ENCODE data around the gene GRB14. TPM values are rescaled to one million over a fixed set of nuclear protein-coding genes. Genes with fewer than 3 reads are reported as not detected.

GRB14 gene
- total and polyA plus RNA-seq, 10 of the 15 experiments (the other 5 are each of a cell fraction or from before 2014, with no cell fraction given) = not detected

GRCh38 chr2:164593541-164593940, 27.7 kb downstream of the GRB14 start:
- Histone ChIP-seq H3K4me3 (no peak overlapping the region), H4K20me1 (ENCODE audit: control insufficient read depth, insufficient read depth) (no peaks in the 10 kb centered on the region), H3K79me2 (ENCODE audit: control insufficient read depth, insufficient read depth, low read length) (no peaks in the 10 kb centered on the region), H3K9ac (ENCODE audit: control insufficient read depth, insufficient read depth, low read length) (no peak overlapping the region), H3K36me3 (ENCODE audit: control insufficient read depth in 2 of 2, insufficient read depth in 2 of 2, low read length in 1 of 2) (no peaks in the 10 kb centered on the region), H3K4me2 (ENCODE audit: control insufficient read depth, insufficient read depth) (no peak overlapping the region), H2AFZ (ENCODE audit: control insufficient read depth, low read depth, low read length) (no peak overlapping the region), H3K4me1 (ENCODE audit: control insufficient read depth, insufficient read depth, low read length) (no peaks in the 10 kb centered on the region), H3K9me3 (replicated peaks; ENCODE audit: control insufficient read depth, insufficient read depth, low read length) (no peaks in the 10 kb centered on the region), H3K27ac (ENCODE audit: control insufficient read depth, insufficient read depth) (no peak overlapping the region), H3K27me3 (replicated peaks in 1 of 2; ENCODE audit: control insufficient read depth in 2 of 2, insufficient read depth in 2 of 2, low read length in 1 of 2) (no peaks in the 10 kb centered on the region)
- POLR2A ChIA-PET = no interaction called here
- DNase-seq (ENCODE audit: low read depth, low spot score) = no peak
- SMC1A ChIA-PET (ENCODE audit: uncharacterized antibody, unreplicated experiment) = no interaction called here
- CTCF ChIA-PET = no interaction called here
- ATAC-seq = no peak
- WGBS (ENCODE audit: insufficient coverage, insufficient replicate concordance, low lambda C conversion rate, missing lambda C conversion rate) = 29% methylated on average over 4 of the region's 4 CpGs
- RAD21 ChIA-PET (ENCODE audit: unreplicated experiment) = no interaction called here
- in situ Hi-C loops (cut with MboI) = no loop called here
- TF ChIP-seq EP300 (IDR thresholded peaks at IDR 0.05; ENCODE audit: borderline replicate concordance in 1 of 2, control insufficient read depth in 1 of 2, low read depth in 2 of 2, low read length in 2 of 2) = no peak
- BruUV-seq (replicated peaks) = no TSS peak
- no peak for FAIRE-seq
- intact Hi-C loops (cut with micrococcal nuclease; ENCODE audit: unreplicated experiment) = no loop called here

GRCh38 chr2:164589522-164589921, 31.8 kb downstream of the GRB14 start:
- Histone ChIP-seq H2AFZ (ENCODE audit: control insufficient read depth, low read depth, low read length) (no peak overlapping the region), H3K4me3 (no peak overlapping the region), H3K4me1 (ENCODE audit: control insufficient read depth, insufficient read depth, low read length) (no peaks in the 10 kb centered on the region), H3K27me3 (replicated peaks in 1 of 2; ENCODE audit: control insufficient read depth in 2 of 2, insufficient read depth in 2 of 2, low read length in 1 of 2) (no peaks in the 10 kb centered on the region), H3K79me2 (ENCODE audit: control insufficient read depth, insufficient read depth, low read length) (no peaks in the 10 kb centered on the region), H3K9ac (ENCODE audit: control insufficient read depth, insufficient read depth, low read length) (no peak overlapping the region), H3K9me3 (replicated peaks; ENCODE audit: control insufficient read depth, insufficient read depth, low read length) (no peaks in the 10 kb centered on the region), H4K20me1 (ENCODE audit: control insufficient read depth, insufficient read depth) (no peaks in the 10 kb centered on the region), H3K4me2 (ENCODE audit: control insufficient read depth, insufficient read depth) (no peak overlapping the region), H3K27ac (ENCODE audit: control insufficient read depth, insufficient read depth) (no peak overlapping the region), H3K36me3 (ENCODE audit: control insufficient read depth in 2 of 2, insufficient read depth in 2 of 2, low read length in 1 of 2) (no peaks in the 10 kb centered on the region)
- in situ Hi-C loops (cut with MboI) = no loop called here
- CTCF ChIA-PET = no interaction called here
- no peak for DNase-seq (ENCODE audit: low read depth, low spot score)
- intact Hi-C loops (cut with micrococcal nuclease; ENCODE audit: unreplicated experiment) = no loop called here
- BruUV-seq (replicated peaks) = no TSS peak
- ATAC-seq = no peak
- SMC1A ChIA-PET (ENCODE audit: uncharacterized antibody, unreplicated experiment) = no interaction called here
- RAD21 ChIA-PET (ENCODE audit: unreplicated experiment) = no interaction called here
- FAIRE-seq = no peak
- WGBS (ENCODE audit: insufficient coverage, insufficient replicate concordance, low lambda C conversion rate, missing lambda C conversion rate) = 0% methylated on average over 2 of the region's 2 CpGs
- POLR2A ChIA-PET = no interaction called here
- TF ChIP-seq USF1 (IDR thresholded peaks at IDR 0.05; ENCODE audit: borderline replicate concordance, extremely low read length, insufficient read depth, low read depth, low read length) (no peak), ATF2 (IDR thresholded peaks at IDR 0.05; ENCODE audit: low read length) (no peak), SMARCA5 (IDR thresholded peaks at IDR 0.05) (no peak), HDAC2 (IDR thresholded peaks at IDR 0.05) (no peak), STAT3 (IDR thresholded peaks at IDR 0.05; ENCODE audit: low read depth, low read length) (no peak), SREBF2 (IDR thresholded peaks at IDR 0.05; ENCODE audit: low read length) (no peak), MEF2A (IDR thresholded peaks at IDR 0.05; ENCODE audit: insufficient read depth, low read depth, low read length) (no peak)
- TF ChIP-seq, protein P1, sequence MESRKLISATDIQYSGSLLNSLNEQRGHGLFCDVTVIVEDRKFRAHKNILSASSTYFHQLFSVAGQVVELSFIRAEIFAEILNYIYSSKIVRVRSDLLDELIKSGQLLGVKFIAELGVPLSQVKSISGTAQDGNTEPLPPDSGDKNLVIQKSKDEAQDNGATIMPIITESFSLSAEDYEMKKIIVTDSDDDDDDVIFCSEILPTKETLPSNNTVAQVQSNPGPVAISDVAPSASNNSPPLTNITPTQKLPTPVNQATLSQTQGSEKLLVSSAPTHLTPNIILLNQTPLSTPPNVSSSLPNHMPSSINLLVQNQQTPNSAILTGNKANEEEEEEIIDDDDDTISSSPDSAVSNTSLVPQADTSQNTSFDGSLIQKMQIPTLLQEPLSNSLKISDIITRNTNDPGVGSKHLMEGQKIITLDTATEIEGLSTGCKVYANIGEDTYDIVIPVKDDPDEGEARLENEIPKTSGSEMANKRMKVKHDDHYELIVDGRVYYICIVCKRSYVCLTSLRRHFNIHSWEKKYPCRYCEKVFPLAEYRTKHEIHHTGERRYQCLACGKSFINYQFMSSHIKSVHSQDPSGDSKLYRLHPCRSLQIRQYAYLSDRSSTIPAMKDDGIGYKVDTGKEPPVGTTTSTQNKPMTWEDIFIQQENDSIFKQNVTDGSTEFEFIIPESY (IDR thresholded peaks at IDR 0.05) = no peak
- TF ChIP-seq, protein P2, sequence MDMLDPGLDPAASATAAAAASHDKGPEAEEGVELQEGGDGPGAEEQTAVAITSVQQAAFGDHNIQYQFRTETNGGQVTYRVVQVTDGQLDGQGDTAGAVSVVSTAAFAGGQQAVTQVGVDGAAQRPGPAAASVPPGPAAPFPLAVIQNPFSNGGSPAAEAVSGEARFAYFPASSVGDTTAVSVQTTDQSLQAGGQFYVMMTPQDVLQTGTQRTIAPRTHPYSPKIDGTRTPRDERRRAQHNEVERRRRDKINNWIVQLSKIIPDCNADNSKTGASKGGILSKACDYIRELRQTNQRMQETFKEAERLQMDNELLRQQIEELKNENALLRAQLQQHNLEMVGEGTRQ (IDR thresholded peaks at IDR 0.05; ENCODE audit: borderline replicate concordance, low read depth, low read length) = no peak
- TF ChIP-seq, protein P3, sequence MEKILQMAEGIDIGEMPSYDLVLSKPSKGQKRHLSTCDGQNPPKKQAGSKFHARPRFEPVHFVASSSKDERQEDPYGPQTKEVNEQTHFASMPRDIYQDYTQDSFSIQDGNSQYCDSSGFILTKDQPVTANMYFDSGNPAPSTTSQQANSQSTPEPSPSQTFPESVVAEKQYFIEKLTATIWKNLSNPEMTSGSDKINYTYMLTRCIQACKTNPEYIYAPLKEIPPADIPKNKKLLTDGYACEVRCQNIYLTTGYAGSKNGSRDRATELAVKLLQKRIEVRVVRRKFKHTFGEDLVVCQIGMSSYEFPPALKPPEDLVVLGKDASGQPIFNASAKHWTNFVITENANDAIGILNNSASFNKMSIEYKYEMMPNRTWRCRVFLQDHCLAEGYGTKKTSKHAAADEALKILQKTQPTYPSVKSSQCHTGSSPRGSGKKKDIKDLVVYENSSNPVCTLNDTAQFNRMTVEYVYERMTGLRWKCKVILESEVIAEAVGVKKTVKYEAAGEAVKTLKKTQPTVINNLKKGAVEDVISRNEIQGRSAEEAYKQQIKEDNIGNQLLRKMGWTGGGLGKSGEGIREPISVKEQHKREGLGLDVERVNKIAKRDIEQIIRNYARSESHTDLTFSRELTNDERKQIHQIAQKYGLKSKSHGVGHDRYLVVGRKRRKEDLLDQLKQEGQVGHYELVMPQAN (conservative IDR thresholded peaks at IDR 0.05) = no peak

All from GM12878 (cell line).